Nephron progenitor cell (in vitro differentiated cells): Measurements from ENCODE around the gene LHFPL2.

Source experiments
- DNase-seq: peaks from one replicate; pipeline ENCODE4 v3.0.0; 2021
- H3K27ac Mint-ChIP-seq: 2 replicates; pipeline ENCODE4 v1.8.0; 2021; ENCODE audit warnings: mild to moderate bottlenecking, moderate library complexity, mixed read lengths
- H3K27me3 Mint-ChIP-seq: 2 replicates; pipeline ENCODE4 v1.8.0; 2021; ENCODE audit warnings: mild to moderate bottlenecking, low read depth, mixed read lengths; ENCODE audit not compliant: poor library complexity
- H3K36me3 Mint-ChIP-seq: 2 replicates; pipeline ENCODE4 v1.8.0; 2021; ENCODE audit warnings: low read depth, mixed read lengths
- H3K4me1 Mint-ChIP-seq: 2 replicates; pipeline ENCODE4 v1.8.0; 2021; ENCODE audit warnings: mixed read lengths
- H3K4me3 Mint-ChIP-seq: 2 replicates; pipeline ENCODE4 v1.8.0; 2021; ENCODE audit warnings: mild to moderate bottlenecking, moderate library complexity, mixed read lengths
- H3K9me3 Mint-ChIP-seq: 2 replicates; pipeline ENCODE4 v1.8.0; 2021; ENCODE audit warnings: mild to moderate bottlenecking, moderate library complexity, mixed read lengths
- TF ChIP-seq, protein P1 (sequence below): fragments of 200-600 bp; sonication (generic); IDR thresholded peaks from 2 replicates; pipeline ENCODE4 v1.5.0; 2021; ENCODE audit warnings: antibody characterized with exemption

The LHFPL2 gene

DNA sequence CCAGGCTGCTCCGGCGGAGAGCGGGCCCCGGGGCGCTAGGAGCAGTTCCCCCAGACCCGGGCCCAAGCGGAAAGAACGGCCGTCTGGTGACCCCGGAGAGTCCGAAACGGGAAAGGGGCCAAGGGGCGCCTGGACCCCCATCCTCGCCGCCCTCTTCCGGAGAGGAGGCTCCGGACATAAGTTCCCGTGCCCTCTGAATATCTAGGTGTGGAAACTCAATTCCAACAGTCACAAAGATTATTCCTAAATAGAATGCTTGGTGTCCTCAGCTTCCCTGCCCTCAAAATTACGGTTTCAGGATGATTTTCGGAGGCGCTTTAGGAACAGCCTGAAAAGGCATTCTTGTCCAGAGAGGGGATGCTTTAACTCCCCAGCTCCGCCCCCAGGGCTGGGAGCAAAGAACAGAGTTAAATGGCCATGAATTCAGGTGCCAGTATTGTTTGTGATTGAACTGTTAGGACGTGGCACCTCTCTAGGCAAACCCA, 681 bp upstream of the LHFPL2 start:
- TF ChIP-seq, protein P1, sequence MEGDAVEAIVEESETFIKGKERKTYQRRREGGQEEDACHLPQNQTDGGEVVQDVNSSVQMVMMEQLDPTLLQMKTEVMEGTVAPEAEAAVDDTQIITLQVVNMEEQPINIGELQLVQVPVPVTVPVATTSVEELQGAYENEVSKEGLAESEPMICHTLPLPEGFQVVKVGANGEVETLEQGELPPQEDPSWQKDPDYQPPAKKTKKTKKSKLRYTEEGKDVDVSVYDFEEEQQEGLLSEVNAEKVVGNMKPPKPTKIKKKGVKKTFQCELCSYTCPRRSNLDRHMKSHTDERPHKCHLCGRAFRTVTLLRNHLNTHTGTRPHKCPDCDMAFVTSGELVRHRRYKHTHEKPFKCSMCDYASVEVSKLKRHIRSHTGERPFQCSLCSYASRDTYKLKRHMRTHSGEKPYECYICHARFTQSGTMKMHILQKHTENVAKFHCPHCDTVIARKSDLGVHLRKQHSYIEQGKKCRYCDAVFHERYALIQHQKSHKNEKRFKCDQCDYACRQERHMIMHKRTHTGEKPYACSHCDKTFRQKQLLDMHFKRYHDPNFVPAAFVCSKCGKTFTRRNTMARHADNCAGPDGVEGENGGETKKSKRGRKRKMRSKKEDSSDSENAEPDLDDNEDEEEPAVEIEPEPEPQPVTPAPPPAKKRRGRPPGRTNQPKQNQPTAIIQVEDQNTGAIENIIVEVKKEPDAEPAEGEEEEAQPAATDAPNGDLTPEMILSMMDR = no peak
- no peaks in the 10 kb centered on the region for H3K9me3 Mint-ChIP-seq
- peak; percentile 35 for DNase-seq
- peaks cover 52% of the 10 kb centered on the region for H3K4me1 Mint-ChIP-seq
- peaks cover 7% of the 10 kb centered on the region for H3K36me3 Mint-ChIP-seq
- H3K4me3 Mint-ChIP-seq = peak overlapping the region; percentile 82
- peak overlapping the region; percentile 78 for H3K27ac Mint-ChIP-seq
- H3K27me3 Mint-ChIP-seq = no peaks in the 10 kb centered on the region

DNA sequence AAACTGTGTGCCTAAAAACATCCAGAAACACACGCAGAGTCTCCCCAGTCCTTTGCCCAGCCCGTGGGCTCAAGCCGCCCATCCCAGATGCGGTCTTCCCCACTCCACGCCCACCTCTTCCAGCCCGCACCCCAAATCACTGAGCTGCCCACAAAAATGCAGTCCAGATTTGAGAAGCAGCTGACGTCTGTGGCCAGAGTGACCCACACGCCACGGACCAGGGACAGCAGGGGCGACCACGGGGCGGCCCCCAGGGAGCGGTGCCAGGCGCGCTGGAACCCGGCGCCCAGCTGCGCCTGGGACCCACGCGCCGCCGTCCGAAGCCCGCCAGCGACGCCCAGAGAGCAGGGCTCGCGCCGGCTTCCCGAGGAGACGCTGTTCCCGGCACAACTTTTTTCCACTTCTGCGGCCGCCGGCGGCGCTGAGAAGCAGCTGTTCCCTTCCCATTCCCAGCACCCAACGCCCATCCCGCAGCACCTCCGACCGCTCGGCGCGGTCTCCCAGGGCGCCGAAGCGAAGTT, 674 bp downstream of the LHFPL2 start:
- peak overlapping the region; percentile 97 for H3K27ac Mint-ChIP-seq
- no peaks in the 10 kb centered on the region for H3K27me3 Mint-ChIP-seq
- H3K4me3 Mint-ChIP-seq = peak overlapping the region; percentile 96
- no peaks in the 10 kb centered on the region for H3K9me3 Mint-ChIP-seq
- H3K4me1 Mint-ChIP-seq = peaks cover 55% of the 10 kb centered on the region
- no peak for DNase-seq
- TF ChIP-seq, protein P1 = no peak
- peaks cover 17% of the 10 kb centered on the region for H3K36me3 Mint-ChIP-seq

DNA sequence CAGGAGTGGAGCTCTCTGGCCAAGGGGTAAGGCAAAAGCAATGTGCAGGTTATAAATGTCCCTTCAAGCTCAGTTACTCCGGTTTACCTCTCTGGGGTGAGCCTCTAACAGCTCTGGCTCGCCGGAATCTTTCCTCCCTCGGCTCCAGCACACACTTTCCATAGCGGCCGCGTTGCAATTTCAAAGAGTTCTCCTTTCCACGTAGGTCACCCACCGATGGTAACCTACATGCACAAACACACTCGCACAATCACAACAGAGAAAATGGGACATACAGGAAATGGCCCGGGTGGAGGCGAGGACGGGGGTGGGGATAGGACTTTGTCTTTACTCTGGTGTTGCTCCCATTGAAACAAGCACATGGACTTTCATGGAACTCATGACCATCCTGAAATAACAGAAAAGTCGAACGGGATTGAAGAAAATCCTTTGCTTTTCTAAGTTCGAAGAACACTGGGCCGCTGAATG, 1.2 kb downstream of the LHFPL2 start:
- TF ChIP-seq, protein P1 = no peak
- Mint-ChIP-seq H3K4me3 (peak overlapping the region; percentile 96), H3K27ac (peak overlapping the region; percentile 97), H3K27me3 (no peaks in the 10 kb centered on the region), H3K9me3 (no peaks in the 10 kb centered on the region), H3K36me3 (peaks cover 22% of the 10 kb centered on the region), H3K4me1 (peaks cover 60% of the 10 kb centered on the region)
- DNase-seq = no peak

GRCh38 chr5:78644741-78645300, 3.8 kb downstream of the LHFPL2 start:
- Mint-ChIP-seq H3K36me3 (peaks cover 22% of the 10 kb centered on the region), H3K9me3 (no peaks in the 10 kb centered on the region), H3K4me1 (peaks cover 79% of the 10 kb centered on the region), H3K4me3 (peak overlapping the region; percentile 96), H3K27me3 (peaks cover 2% of the 10 kb centered on the region), H3K27ac (peak overlapping the region; percentile 95)
- TF ChIP-seq, protein P1 = no peak
- DNase-seq = no peak

GRCh38 chr5:78644129-78644528, 4.4 kb downstream of the LHFPL2 start:
- DNase-seq = no peak
- Mint-ChIP-seq H3K27ac (peak overlapping the region; percentile 95), H3K27me3 (peaks cover 2% of the 10 kb centered on the region), H3K4me1 (peaks cover 80% of the 10 kb centered on the region), H3K4me3 (peak overlapping the region; percentile 96), H3K9me3 (no peaks in the 10 kb centered on the region), H3K36me3 (peaks cover 22% of the 10 kb centered on the region)
- TF ChIP-seq, protein P1 = no peak

DNA sequence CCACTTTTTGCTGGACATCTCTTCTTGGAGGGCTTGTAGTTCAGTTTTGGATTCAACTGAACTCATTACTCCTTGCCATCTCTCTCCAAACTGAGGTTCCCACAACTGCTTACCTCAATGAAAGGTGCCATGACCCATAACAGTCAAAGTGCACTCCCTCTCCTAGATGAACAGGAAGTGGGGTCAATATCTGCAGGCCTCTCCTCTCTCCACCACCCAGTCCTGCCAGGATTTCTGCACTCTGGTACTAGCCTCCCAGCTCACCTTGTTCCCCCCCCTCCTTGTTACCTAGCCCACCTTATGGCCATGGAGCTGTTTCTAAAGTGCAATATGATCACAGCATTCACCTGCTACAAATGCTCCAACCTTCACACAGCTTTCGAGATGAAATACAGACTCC, 5.9 kb downstream of the LHFPL2 start:
- TF ChIP-seq, protein P1 = no peak
- H3K4me1 Mint-ChIP-seq = peaks cover 95% of the 10 kb centered on the region
- H3K27ac Mint-ChIP-seq = peak overlapping the region; percentile 61
- H3K36me3 Mint-ChIP-seq = peaks cover 22% of the 10 kb centered on the region
- no peaks in the 10 kb centered on the region for H3K9me3 Mint-ChIP-seq
- DNase-seq = no peak
- peaks cover 2% of the 10 kb centered on the region for H3K27me3 Mint-ChIP-seq
- peak overlapping the region; percentile 52 for H3K4me3 Mint-ChIP-seq
